ENCODE data around the gene SUFU.

Gene SUFU

DNA sequence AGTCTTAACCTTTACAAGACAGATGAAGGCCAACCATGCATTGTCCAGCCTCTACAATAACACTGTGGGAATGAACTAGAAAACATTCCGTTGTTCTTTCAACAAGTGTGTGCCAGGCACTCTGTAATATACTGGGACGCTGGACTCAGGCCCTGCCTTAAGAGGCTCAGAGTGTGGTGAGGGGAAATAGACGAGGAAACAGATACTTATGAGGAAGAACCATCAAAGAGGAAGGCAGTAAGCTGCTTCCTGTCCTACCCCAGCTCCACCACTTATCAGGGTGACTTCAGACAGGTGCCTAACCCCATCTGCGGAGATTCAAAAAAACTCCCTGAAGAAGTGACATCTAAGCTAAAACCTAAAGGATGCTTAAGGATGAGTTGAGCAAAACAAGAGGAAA is 131.6 kb downstream of the SUFU start:
- DNase-seq (ENCODE audit: low read depth in 2 of 2) = no peak

GRCh38 chr10:102639537-102639936 is 135.8 kb downstream of the SUFU start:
- no peak for DNase-seq (ENCODE audit: low read depth in 2 of 2)

DNA sequence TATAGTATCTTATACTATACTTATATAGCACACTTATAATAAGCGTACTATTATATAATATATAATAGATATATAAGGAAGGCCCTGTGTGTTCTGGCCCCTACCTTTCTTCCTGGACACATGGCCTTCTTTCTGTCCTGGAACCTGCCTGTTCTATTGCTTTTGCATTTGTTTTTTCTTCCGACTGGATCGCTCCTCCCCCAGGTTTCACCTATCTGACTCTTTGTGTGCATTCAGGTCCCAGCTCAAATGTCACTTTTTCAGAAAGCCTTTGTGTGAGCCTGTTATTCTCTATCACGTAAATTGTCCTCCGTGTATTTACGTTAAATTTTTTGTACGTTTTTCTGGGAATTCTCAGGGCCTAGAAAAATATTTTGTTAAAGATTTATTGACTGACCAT is 137.6 kb downstream of the SUFU start:
- no peak for DNase-seq (ENCODE audit: low read depth in 2 of 2)

GRCh38 chr10:102641880-102642735 is 138.3 kb downstream of the SUFU start:
- DNase-seq (ENCODE audit: low read depth in 2 of 2) = peak; percentile 96 to 98

GRCh38 chr10:102642736-102643335 is 139.1 kb downstream of the SUFU start:
- DNase-seq (ENCODE audit: low read depth in 2 of 2) = no peak

- peak; percentile 43 to 57 for DNase-seq (ENCODE audit: low read depth in 2 of 2)
Observed at GRCh38 chr10:102643336-102644065, 139.7 kb downstream of the SUFU start.

GRCh38 chr10:102644066-102644645 is 140.4 kb downstream of the SUFU start, which contains the start of gene TRIM8:
Gene TRIM8, plus strand, starts transcription at chr10:102644479. Its CDS starts 139 bp downstream, at chr10:102644618.
- DNase-seq (ENCODE audit: low read depth in 2 of 2) = peak in 1 of 2 donors; percentile 35

- DNase-seq (ENCODE audit: low read depth in 2 of 2) = peak; percentile 59 to 65
Observed at GRCh38 chr10:102644646-102645387, 141.0 kb downstream of the SUFU start.

- DNase-seq (ENCODE audit: low read depth in 2 of 2) = no peak
Observed at GRCh38 chr10:102645388-102645740, 141.6 kb downstream of the SUFU start.

DNA sequence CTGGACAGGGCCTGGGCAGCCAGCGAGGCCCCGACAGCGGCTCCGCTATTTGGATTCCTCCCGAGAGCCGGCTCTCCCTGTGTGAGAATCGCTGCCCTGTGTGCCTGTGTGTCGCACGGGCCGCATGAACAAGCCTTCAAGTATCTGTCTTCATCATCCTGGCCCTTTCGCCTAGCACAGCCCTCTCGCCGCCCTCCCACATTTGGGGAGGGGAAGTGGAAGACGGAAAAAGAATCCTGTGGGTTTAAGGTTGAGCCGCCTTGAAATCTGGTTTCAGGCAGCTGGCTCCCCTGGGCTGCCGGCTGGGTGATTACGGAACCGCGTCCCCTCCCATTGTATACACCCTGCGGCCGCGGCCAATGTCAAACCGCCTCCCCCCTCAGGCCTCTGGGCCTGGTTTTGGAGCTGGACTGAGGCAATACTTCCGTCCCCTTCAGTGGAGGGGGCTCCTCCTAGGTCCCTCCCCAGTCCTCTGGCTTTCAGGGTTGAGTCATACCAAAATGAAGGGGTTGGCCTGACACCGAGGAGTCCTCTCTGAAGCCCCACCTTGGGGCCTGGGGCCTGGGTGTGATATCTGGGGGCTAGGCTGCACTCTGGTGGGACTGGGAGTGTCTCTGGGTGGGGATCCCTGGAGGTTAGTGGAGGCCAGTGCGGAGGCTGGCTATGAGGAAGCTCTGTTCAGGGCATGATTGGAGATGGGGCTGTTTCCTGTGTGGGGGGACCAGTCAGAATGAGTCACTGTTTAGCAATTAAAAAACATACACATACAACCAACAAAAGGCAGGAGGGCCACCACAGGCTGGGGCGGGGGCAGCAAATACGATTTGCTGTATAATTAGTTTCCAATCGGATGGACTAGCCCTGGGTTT is 142.2 kb downstream of the SUFU start:
- peak; percentile 68 for DNase-seq (ENCODE audit: low read depth in 2 of 2)

DNA sequence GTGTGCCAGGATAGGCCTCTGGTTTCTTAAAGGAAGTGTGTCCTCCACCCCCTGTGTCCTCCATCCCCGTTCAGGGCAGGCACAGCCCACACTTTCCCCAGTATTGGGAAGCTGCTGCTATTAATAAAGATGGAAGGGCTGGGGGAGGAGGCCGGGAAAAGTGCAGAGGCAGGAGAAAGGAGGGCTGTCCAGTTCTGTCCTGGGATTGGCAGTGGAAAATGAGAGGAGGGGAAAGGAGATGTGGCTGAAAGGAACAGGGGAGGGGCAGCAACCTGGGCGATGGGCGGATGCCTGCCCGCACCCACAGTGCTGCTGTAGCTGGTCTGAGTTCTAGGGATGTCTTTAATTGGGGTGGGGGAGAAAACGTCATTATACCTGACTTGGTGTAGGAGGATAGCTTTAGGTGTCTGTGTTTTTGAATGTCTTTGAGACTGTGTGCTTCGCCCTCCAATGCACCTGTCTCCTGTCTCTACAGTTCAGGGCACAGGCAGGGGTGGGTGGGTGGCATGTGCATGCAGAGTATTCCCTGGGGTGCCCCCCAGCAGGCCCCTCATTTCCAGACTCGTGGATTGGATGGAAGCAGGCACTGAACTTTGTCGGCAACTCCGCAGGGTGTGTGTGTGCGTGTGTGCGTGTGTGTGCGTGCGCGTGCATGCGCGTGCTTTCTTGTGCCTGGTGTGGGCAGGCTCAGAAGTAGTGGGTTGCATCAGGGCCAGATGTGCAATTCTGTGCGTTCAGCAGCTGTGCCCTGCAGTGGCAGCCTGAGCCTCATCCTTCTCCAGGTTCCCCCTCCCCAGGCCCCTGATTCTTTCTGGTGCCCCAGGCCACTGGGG is 143.1 kb downstream of the SUFU start:
- DNase-seq (ENCODE audit: low read depth in 2 of 2) = peak in 1 of 2 donors; percentile 40

- no peak for DNase-seq (ENCODE audit: low read depth in 2 of 2)
Observed at GRCh38 chr10:102647443-102648268, 143.9 kb downstream of the SUFU start.

- no peak for DNase-seq (ENCODE audit: low read depth in 2 of 2)
Observed at GRCh38 chr10:102648269-102648888, 144.6 kb downstream of the SUFU start.

DNA sequence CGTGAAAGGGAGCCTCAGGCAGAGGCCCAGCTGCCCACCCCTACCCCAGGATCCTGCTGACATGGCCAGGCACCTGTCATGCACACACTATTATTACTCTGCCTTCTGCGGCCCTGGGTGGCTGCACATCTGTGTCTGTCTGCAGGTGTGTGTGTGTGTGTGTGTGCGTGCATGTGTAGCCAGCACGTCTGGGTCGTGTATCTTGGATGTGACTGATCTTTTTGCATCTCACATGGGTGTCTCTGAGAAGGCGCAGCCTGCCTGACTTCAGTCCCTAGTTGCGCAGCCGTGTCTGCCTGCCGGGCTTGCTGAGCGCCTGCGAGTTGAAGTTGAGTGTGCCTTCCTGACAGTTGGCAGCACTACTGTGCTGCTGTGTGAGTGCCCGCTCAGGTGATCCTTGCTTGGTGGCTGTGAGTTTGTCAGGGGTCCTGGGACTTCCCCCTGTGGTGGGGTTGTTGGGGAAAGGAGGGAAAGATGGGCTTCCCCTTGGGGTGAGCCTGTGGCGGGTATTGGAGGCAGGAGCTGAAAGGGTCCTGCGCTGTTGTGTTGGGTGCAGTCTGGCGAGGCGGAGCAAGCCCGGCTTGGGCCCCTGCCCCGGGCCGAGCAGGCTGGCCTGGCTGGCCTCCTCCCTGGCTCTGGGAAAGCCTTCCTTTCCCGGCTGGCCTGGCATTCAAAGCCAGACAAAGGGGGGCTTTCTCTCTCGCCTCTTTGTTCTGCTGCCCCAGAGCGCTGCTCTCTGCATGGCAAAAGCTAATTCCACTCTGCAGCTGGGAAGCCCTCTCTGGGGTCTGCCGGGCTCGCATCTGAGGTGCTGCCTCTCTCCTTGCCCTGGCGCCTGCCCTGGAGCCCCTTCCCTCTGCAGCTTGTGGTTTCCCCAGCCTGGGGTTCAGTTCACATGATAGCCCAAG is 145.4 kb downstream of the SUFU start:
- DNase-seq (ENCODE audit: low read depth in 2 of 2) = no peak

GRCh38 chr10:102649797-102650654 is 146.3 kb downstream of the SUFU start:
- no peak for DNase-seq (ENCODE audit: low read depth in 2 of 2)

Data from stimulated activated CD8-positive, alpha-beta memory T cell treated with anti-CD3 and anti-CD28 coated beads, Interleukin-2, amount 100 ng/mL, for 48 hours (primary cell).